HepG2 (cell line): Measurements from ENCODE around the gene PDCD10.
A peak's percentile ranks its signal among the peaks of the same experiment; 100 is the strongest.

ENCODE experiments used
- ATF1 ChIP-seq: IDR thresholded peaks from 2 replicates; pipeline ENCODE4 v1.6.1; 2016; ENCODE audit warnings: mild to moderate bottlenecking, control low read depth
- CHD4 ChIP-seq: fragments of 200-600 bp; sonication (generic); IDR thresholded peaks from 2 replicates; pipeline ENCODE4 v1.7.0; 2017; ENCODE audit warnings: mild to moderate bottlenecking, low read length, borderline replicate concordance
- FOSL2 ChIP-seq: sonication (generic); formaldehyde crosslinking; IDR thresholded peaks from 2 replicates; pipeline ENCODE4 v1.4.0; 2020; ENCODE audit warnings: missing genetic modification reagents
- GPN1 ChIP-seq: sonication (generic); formaldehyde crosslinking; IDR thresholded peaks from 2 replicates; pipeline ENCODE4 v1.5.1; 2020; ENCODE audit warnings: missing genetic modification reagents, borderline replicate concordance
- HOXA7 ChIP-seq: sonication (generic); formaldehyde crosslinking; IDR thresholded peaks from 2 replicates; pipeline ENCODE4 v1.8.1; 2022; ENCODE audit warnings: mild to moderate bottlenecking, missing genetic modification reagents, moderate library complexity
- MAFK ChIP-seq, 2 experiments: IDR thresholded peaks in 1 of 2; conservative IDR thresholded peaks in 1 of 2; 2 replicates each; pipeline ENCODE4 v1.6.1; 2011; ENCODE audit warnings: improper control_type of control experiment in 2 of 2, low read length in 2 of 2
- NCOA2 ChIP-seq: sonication (generic); formaldehyde crosslinking; IDR thresholded peaks from 2 replicates; pipeline ENCODE4 v1.8.0; 2022; ENCODE audit warnings: inconsistent platforms
- POLR2A ChIP-seq, 2 experiments: IDR thresholded peaks; 2 replicates each; pipeline ENCODE4 v1.6.1; 2011; ENCODE audit warnings: low read depth in 2 of 2, low read length in 2 of 2, mild to moderate bottlenecking in 1 of 2, moderate library complexity in 1 of 2; ENCODE audit not compliant: insufficient read depth in 1 of 2
- YY1 ChIP-seq: IDR thresholded peaks from 2 replicates; pipeline ENCODE4 v1.6.1; 2011; ENCODE audit warnings: low read length, low read depth, moderate library complexity, mild to moderate bottlenecking; ENCODE audit not compliant: insufficient read depth, insufficient replicate concordance
- ZNF274 ChIP-seq: sonication (generic); formaldehyde crosslinking; IDR thresholded peaks from 2 replicates; pipeline ENCODE4 v1.5.1; 2020; ENCODE audit warnings: mild to moderate bottlenecking, missing genetic modification reagents
- ZNF570 ChIP-seq: sonication (generic); formaldehyde crosslinking; IDR thresholded peaks from 2 replicates; pipeline ENCODE4 v1.4.0; 2020; ENCODE audit warnings: mild to moderate bottlenecking, missing genetic modification reagents, borderline replicate concordance
- ZNF598 ChIP-seq: sonication (generic); formaldehyde crosslinking; IDR thresholded peaks from 2 replicates; pipeline ENCODE4 v1.5.1; 2020; ENCODE audit warnings: mild to moderate bottlenecking, missing genetic modification reagents, borderline replicate concordance
- ZNF780A ChIP-seq: sonication (generic); formaldehyde crosslinking; IDR thresholded peaks from 2 replicates; pipeline ENCODE4 v1.8.0; 2022; ENCODE audit warnings: mild to moderate bottlenecking, missing genetic modification reagents, moderate library complexity
- TF ChIP-seq, protein P1 (sequence below): sonication (generic); formaldehyde crosslinking; IDR thresholded peaks from 2 replicates; pipeline ENCODE4 v1.5.0; 2020; ENCODE audit warnings: mild to moderate bottlenecking, missing genetic modification reagents, moderate library complexity

DNA sequence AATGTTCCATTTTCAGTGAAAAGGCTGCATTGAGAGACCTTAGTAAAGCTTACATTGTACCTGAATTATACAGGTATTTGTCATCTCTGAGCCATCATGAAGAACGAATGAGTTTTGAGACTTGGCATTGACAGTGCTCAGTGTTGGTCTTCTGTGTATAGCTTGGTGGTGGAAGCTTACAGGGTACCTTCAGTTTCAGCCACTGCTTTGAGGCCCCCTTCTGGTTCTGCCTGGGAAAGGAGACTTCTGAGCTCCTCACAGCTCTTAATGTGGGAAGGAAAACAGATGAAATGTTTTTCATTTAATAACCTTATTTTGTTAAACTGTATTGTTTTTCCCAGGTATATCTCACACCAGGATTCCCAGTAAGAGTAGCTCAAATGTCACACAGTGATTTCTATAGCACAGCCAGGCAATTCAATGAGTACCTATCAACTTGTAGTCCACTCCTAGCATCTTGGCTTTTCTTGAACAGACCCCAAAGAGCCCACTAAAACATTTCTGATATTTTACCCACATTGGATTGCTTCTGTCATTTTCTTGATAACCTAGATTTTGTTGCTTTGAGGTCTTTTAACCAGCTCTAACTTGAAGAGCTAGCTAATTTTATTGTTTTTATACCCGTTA lies 6.4 kb upstream of the PDCD10 start:
- TF ChIP-seq MAFK (conservative IDR thresholded peaks at IDR 0.05 in 1 of 2, IDR thresholded peaks at IDR 0.05 in 1 of 2; ENCODE audit: low read length in 2 of 2) (no peak), YY1 (no peak), ZNF780A (no peak), ATF1 (CRISPR knock-in tag) (no peak), NCOA2 (CRISPR knock-in tag) (no peak), ZNF598 (CRISPR knock-in tag) (no peak), CHD4 (no peak), HOXA7 (no peak), ZNF274 (CRISPR knock-in tag) (no peak), FOSL2 (CRISPR knock-in tag) (no peak), GPN1 (CRISPR knock-in tag) (no peak), POLR2A (IDR thresholded peaks at IDR 0.05; ENCODE audit: insufficient read depth in 1 of 2, low read depth in 2 of 2, low read length in 2 of 2) (no peak), ZNF570 (CRISPR knock-in tag) (no peak)
- TF ChIP-seq, protein P1, sequence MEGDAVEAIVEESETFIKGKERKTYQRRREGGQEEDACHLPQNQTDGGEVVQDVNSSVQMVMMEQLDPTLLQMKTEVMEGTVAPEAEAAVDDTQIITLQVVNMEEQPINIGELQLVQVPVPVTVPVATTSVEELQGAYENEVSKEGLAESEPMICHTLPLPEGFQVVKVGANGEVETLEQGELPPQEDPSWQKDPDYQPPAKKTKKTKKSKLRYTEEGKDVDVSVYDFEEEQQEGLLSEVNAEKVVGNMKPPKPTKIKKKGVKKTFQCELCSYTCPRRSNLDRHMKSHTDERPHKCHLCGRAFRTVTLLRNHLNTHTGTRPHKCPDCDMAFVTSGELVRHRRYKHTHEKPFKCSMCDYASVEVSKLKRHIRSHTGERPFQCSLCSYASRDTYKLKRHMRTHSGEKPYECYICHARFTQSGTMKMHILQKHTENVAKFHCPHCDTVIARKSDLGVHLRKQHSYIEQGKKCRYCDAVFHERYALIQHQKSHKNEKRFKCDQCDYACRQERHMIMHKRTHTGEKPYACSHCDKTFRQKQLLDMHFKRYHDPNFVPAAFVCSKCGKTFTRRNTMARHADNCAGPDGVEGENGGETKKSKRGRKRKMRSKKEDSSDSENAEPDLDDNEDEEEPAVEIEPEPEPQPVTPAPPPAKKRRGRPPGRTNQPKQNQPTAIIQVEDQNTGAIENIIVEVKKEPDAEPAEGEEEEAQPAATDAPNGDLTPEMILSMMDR (CRISPR knock-in tag), result peak; percentile 69
